ENCODE data around the gene RGS9.

Gene RGS9

DNA sequence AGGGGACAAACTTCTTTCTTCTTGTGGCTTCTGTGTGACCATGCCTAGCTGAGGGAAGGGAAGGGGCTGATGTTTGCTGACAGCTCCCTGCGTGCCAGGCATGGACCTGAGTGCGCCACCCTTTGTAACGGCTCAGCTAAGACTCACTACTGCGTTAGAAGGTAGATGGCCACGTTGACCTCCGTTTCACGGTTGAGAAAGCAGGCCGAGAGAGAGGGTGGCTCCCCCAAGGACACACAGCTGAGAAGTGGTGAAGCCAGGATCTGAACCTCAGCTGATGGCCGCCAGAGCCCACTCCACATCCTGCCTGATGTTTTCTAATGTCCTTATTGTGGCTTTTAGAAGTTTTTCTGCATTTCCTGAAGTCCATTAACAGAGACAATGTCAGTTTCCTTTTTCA lies 45.1 kb downstream of the RGS9 start:
- Histone ChIP-seq H3K56ac (ENCODE audit: low read length) (no peak overlapping the region), H3K27me3 (ENCODE audit: insufficient read depth, low read length, poor library complexity) (no peaks in the 10 kb centered on the region), H2BK120ac (ENCODE audit: low read depth, low read length) (no peak overlapping the region), H3K79me1 (ENCODE audit: low read length) (no peaks in the 10 kb centered on the region), H2BK5ac (ENCODE audit: low read length) (no peak overlapping the region), H3K23ac (ENCODE audit: low read length) (no peak overlapping the region), H3K36me3 (ENCODE audit: control insufficient read depth, insufficient read depth, low read length) (no peaks in the 10 kb centered on the region), H2AK5ac (ENCODE audit: low read length) (no peak overlapping the region), H4K8ac (ENCODE audit: low read depth, low read length) (no peak overlapping the region), H3K79me2 (ENCODE audit: control insufficient read depth, insufficient read depth, low read length) (no peaks in the 10 kb centered on the region), H2BK15ac (replicated peaks; ENCODE audit: low read depth) (no peak overlapping the region), H3K4ac (ENCODE audit: low read depth, low read length) (no peak overlapping the region), H4K5ac (ENCODE audit: low read length) (no peak overlapping the region), H3K18ac (ENCODE audit: low read length) (no peak overlapping the region), H3K4me3 (ENCODE audit: low read length) (no peak overlapping the region), H3K4me1 (ENCODE audit: control insufficient read depth, low read depth, low read length) (peaks cover 12% of the 10 kb centered on the region), H3K9ac (ENCODE audit: low read length) (no peak overlapping the region), H3K4me2 (ENCODE audit: low read length) (no peak overlapping the region), H3K27ac (ENCODE audit: low read depth, low read length) (no peak overlapping the region)
- DNase-seq = no peak
- no CpG with 5 or more reads among the region's 9 CpGs for WGBS (ENCODE audit: extremely low coverage, insufficient coverage, low lambda C conversion rate)

DNA sequence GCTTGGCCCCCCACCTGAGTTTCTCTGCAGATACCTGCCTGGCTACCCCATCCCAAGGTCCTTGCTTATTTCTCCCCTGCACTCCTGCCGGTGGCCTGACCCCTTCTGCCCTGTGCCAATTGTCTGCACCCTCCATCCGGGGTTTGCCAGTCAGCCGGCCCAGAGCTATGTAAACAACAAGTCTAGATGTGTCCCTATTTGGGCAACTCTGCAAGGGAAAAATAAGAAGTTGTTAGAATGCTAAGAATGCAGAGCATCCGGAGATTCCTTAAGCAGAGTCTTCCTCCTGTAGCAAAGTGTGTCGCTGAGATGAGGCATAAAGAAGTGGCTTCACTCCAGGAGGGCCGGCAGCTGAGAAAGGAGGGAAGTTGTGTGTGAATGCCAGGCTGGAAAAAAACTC lies 46.6 kb downstream of the RGS9 start:
- Histone ChIP-seq H3K27me3 (ENCODE audit: insufficient read depth, low read length, poor library complexity) (no peaks in the 10 kb centered on the region), H3K27ac (ENCODE audit: low read depth, low read length) (peak overlapping the region; percentile 42), H2BK5ac (ENCODE audit: low read length) (no peak overlapping the region), H3K18ac (ENCODE audit: low read length) (no peak overlapping the region), H3K4me3 (ENCODE audit: low read length) (no peak overlapping the region), H3K56ac (ENCODE audit: low read length) (peak overlapping the region; percentile 30), H4K8ac (ENCODE audit: low read depth, low read length) (no peak overlapping the region), H3K4me2 (ENCODE audit: low read length) (no peak overlapping the region), H4K5ac (ENCODE audit: low read length) (no peak overlapping the region), H3K23ac (ENCODE audit: low read length) (no peak overlapping the region), H2AK5ac (ENCODE audit: low read length) (no peak overlapping the region), H3K79me1 (ENCODE audit: low read length) (no peaks in the 10 kb centered on the region), H3K79me2 (ENCODE audit: control insufficient read depth, insufficient read depth, low read length) (no peaks in the 10 kb centered on the region), H2BK15ac (replicated peaks; ENCODE audit: low read depth) (no peak overlapping the region), H3K4me1 (ENCODE audit: control insufficient read depth, low read depth, low read length) (peaks cover 12% of the 10 kb centered on the region), H3K9ac (ENCODE audit: low read length) (no peak overlapping the region), H3K4ac (ENCODE audit: low read depth, low read length) (no peak overlapping the region), H3K36me3 (ENCODE audit: control insufficient read depth, insufficient read depth, low read length) (no peaks in the 10 kb centered on the region), H2BK120ac (ENCODE audit: low read depth, low read length) (peak overlapping the region; percentile 17)
- peak; percentile 98 for DNase-seq
- no CpG with 5 or more reads among the region's 6 CpGs for WGBS (ENCODE audit: extremely low coverage, insufficient coverage, low lambda C conversion rate)

DNA sequence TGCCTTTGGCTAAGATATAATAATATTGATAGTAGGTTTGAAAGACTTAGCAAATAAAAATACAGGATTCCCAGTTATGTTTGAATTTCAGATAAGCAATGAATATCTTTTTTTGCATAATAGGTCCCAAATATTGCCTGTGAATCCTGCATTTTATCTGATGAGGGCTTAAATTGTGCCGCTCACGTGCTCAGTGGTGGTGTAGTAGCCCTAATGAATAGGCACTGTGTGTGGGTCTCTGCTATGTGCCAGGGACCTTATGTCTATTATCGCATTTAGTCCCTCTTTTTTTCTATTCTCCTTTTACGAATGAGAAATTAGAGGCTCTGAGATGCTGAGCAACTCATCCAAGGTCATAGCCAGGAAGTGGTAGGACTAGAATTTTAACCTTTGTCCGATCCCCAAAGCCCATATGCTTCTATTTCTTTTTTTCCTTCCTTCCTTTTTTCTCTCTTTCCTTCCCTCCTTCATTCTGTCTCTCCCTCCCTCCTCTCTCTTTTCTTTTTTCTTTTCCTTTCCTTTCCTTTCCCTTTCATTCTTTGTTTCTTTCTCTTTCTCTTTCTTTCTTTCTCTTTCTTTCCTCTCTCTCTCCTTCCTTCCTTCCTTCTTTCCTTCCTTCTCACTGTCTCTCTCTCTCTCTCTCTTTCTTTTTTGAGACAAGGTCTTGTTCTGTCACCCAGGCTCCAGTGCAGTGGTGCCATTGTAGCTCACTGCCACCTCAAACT lies 47.2 kb downstream of the RGS9 start:
- WGBS (ENCODE audit: extremely low coverage, insufficient coverage, low lambda C conversion rate) = no CpG with 5 or more reads among the region's 5 CpGs
- H4K5ac ChIP-seq (ENCODE audit: low read length) = no peak overlapping the region
- no peaks in the 10 kb centered on the region for H3K36me3 ChIP-seq (ENCODE audit: control insufficient read depth, insufficient read depth, low read length)
- H3K27ac ChIP-seq (ENCODE audit: low read depth, low read length) = peak overlapping the region; percentile 78
- H3K4me3 ChIP-seq (ENCODE audit: low read length) = no peak overlapping the region
- no peak overlapping the region for H3K4me2 ChIP-seq (ENCODE audit: low read length)
- H3K23ac ChIP-seq (ENCODE audit: low read length) = no peak overlapping the region
- H3K56ac ChIP-seq (ENCODE audit: low read length) = peak overlapping the region; percentile 51
- no peaks in the 10 kb centered on the region for H3K79me1 ChIP-seq (ENCODE audit: low read length)
- no peak for DNase-seq
- no peak overlapping the region for H2AK5ac ChIP-seq (ENCODE audit: low read length)
- H4K8ac ChIP-seq (ENCODE audit: low read depth, low read length) = no peak overlapping the region
- H3K18ac ChIP-seq (ENCODE audit: low read length) = no peak overlapping the region
- H2BK15ac ChIP-seq (replicated peaks; ENCODE audit: low read depth) = no peak overlapping the region
- peaks cover 12% of the 10 kb centered on the region for H3K4me1 ChIP-seq (ENCODE audit: control insufficient read depth, low read depth, low read length)
- peak overlapping the region; percentile 84 for H2BK5ac ChIP-seq (ENCODE audit: low read length)
- H3K4ac ChIP-seq (ENCODE audit: low read depth, low read length) = no peak overlapping the region
- H3K79me2 ChIP-seq (ENCODE audit: control insufficient read depth, insufficient read depth, low read length) = no peaks in the 10 kb centered on the region
- H3K9ac ChIP-seq (ENCODE audit: low read length) = no peak overlapping the region
- no peaks in the 10 kb centered on the region for H3K27me3 ChIP-seq (ENCODE audit: insufficient read depth, low read length, poor library complexity)
- no peak overlapping the region for H2BK120ac ChIP-seq (ENCODE audit: low read depth, low read length)

DNA sequence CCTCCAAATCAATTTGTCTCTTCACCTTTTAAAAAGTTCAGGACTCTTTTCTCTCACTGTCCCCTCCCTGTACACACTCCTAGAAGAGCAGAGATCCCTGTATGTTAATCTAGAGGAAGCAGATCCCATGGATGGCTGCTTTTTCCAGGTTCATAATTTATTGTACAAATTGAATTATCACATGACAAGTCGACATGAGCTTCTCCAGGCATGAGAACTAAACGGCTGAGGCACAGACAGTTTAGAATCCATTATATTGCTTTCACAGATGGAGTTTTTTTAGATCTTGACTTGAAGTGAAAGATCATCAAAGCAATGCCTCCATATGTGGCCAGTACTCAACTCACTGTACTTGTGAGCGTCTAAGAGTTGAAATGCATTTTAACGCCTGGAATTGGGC lies 47.9 kb downstream of the RGS9 start:
- H3K36me3 ChIP-seq (ENCODE audit: control insufficient read depth, insufficient read depth, low read length) = no peaks in the 10 kb centered on the region
- no peaks in the 10 kb centered on the region for H3K27me3 ChIP-seq (ENCODE audit: insufficient read depth, low read length, poor library complexity)
- no peak overlapping the region for H4K5ac ChIP-seq (ENCODE audit: low read length)
- H2BK120ac ChIP-seq (ENCODE audit: low read depth, low read length) = no peak overlapping the region
- peak overlapping the region; percentile 9 for H2AK5ac ChIP-seq (ENCODE audit: low read length)
- peaks cover 12% of the 10 kb centered on the region for H3K4me1 ChIP-seq (ENCODE audit: control insufficient read depth, low read depth, low read length)
- H3K79me1 ChIP-seq (ENCODE audit: low read length) = no peaks in the 10 kb centered on the region
- no peak overlapping the region for H3K23ac ChIP-seq (ENCODE audit: low read length)
- no peak overlapping the region for H3K4me3 ChIP-seq (ENCODE audit: low read length)
- H2BK15ac ChIP-seq (replicated peaks; ENCODE audit: low read depth) = no peak overlapping the region
- WGBS (ENCODE audit: extremely low coverage, insufficient coverage, low lambda C conversion rate) = no CpG with 5 or more reads among the region's 4 CpGs
- no peak overlapping the region for H4K8ac ChIP-seq (ENCODE audit: low read depth, low read length)
- H3K18ac ChIP-seq (ENCODE audit: low read length) = no peak overlapping the region
- no peaks in the 10 kb centered on the region for H3K79me2 ChIP-seq (ENCODE audit: control insufficient read depth, insufficient read depth, low read length)
- no peak for DNase-seq
- peak overlapping the region; percentile 25 for H3K4ac ChIP-seq (ENCODE audit: low read depth, low read length)
- H3K4me2 ChIP-seq (ENCODE audit: low read length) = no peak overlapping the region
- H3K56ac ChIP-seq (ENCODE audit: low read length) = peak overlapping the region; percentile 51
- H2BK5ac ChIP-seq (ENCODE audit: low read length) = no peak overlapping the region
- H3K9ac ChIP-seq (ENCODE audit: low read length) = no peak overlapping the region
- H3K27ac ChIP-seq (ENCODE audit: low read depth, low read length) = peak overlapping the region; percentile 33

DNA sequence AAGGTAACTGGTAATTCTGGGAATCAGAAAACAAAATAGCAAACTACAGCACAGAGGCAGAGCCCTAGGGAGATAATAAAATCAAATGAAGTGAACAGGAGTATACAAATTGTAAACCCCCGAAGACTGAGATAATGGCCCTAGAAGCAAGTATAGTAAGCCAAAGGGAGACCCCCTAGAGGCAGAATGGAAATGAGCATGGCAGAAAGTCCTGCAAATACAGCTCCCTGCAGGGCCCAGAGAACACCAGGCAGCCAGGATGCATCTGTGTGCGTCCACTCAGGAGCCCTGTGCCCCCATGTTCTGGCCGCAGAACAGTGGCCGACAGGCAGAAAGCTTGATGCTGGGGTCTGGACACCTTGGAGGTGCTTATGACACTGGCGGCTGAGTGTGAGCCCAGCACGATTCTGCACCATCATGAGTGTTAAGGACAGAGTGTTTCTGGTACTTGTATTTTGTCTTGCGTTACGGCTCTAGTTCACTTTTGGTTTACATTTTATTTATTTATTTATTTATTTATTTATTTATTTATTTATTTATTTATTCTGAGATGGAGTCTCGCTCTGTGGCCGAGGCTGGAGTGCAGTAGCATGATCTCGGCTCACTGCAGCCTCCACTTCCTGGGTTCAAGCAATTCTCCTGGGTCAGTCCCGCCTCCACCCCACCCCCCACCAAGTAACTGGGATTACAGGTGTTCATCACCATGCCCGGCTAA lies 48.7 kb downstream of the RGS9 start:
- H3K4me3 ChIP-seq (ENCODE audit: low read length) = no peak overlapping the region
- H3K27ac ChIP-seq (ENCODE audit: low read depth, low read length) = no peak overlapping the region
- no peak overlapping the region for H4K5ac ChIP-seq (ENCODE audit: low read length)
- no peaks in the 10 kb centered on the region for H3K36me3 ChIP-seq (ENCODE audit: control insufficient read depth, insufficient read depth, low read length)
- peak overlapping the region; percentile 25 for H3K4ac ChIP-seq (ENCODE audit: low read depth, low read length)
- H3K9ac ChIP-seq (ENCODE audit: low read length) = no peak overlapping the region
- no peak overlapping the region for H3K18ac ChIP-seq (ENCODE audit: low read length)
- peaks cover 12% of the 10 kb centered on the region for H3K4me1 ChIP-seq (ENCODE audit: control insufficient read depth, low read depth, low read length)
- WGBS (ENCODE audit: extremely low coverage, insufficient coverage, low lambda C conversion rate) = no CpG with 5 or more reads among the region's 13 CpGs
- no peak overlapping the region for H2BK15ac ChIP-seq (replicated peaks; ENCODE audit: low read depth)
- H3K23ac ChIP-seq (ENCODE audit: low read length) = no peak overlapping the region
- H3K79me2 ChIP-seq (ENCODE audit: control insufficient read depth, insufficient read depth, low read length) = no peaks in the 10 kb centered on the region
- no peak overlapping the region for H2BK120ac ChIP-seq (ENCODE audit: low read depth, low read length)
- H3K4me2 ChIP-seq (ENCODE audit: low read length) = no peak overlapping the region
- no peaks in the 10 kb centered on the region for H3K27me3 ChIP-seq (ENCODE audit: insufficient read depth, low read length, poor library complexity)
- no peak overlapping the region for H4K8ac ChIP-seq (ENCODE audit: low read depth, low read length)
- H3K56ac ChIP-seq (ENCODE audit: low read length) = peak overlapping the region; percentile 39
- H2AK5ac ChIP-seq (ENCODE audit: low read length) = peak overlapping the region; percentile 9
- no peaks in the 10 kb centered on the region for H3K79me1 ChIP-seq (ENCODE audit: low read length)
- H2BK5ac ChIP-seq (ENCODE audit: low read length) = no peak overlapping the region
- DNase-seq = peak; percentile 45

Measured in mesendoderm (in vitro differentiated cells).